HCT116 (cell line): ENCODE data around the gene RGS10.

Experiments
- ATF3 ChIP-seq: IDR thresholded peaks from 2 replicates; pipeline ENCODE4 v1.6.1; 2012
- CBX3 ChIP-seq: IDR thresholded peaks from 2 replicates; pipeline ENCODE4 v1.6.1; 2012; ENCODE audit warnings: low read depth
- CTCF ChIP-seq, 3 experiments: fragments of 200-600 bp in 1 of 3; sonication (generic) in 1 of 3; IDR thresholded peaks in 2 of 3; conservative IDR thresholded peaks in 1 of 3; 2 replicates each; pipeline ENCODE4 v1.5.1; 2012 to 2017; ENCODE audit warnings: low read depth in 2 of 3, low read length in 2 of 3, antibody characterized with exemption in 1 of 3, borderline replicate concordance in 1 of 3, control low read depth in 1 of 3, mild to moderate bottlenecking in 1 of 3, mixed read lengths in 1 of 3, mixed run types in 1 of 3, moderate library complexity in 1 of 3; ENCODE audit not compliant: insufficient read depth in 1 of 3
- EZH2 ChIP-seq: fragments of 200-600 bp; sonication (generic); IDR thresholded peaks from 2 replicates; pipeline ENCODE4 v1.6.1; 2017; ENCODE audit warnings: antibody characterized with exemption, mixed run types
- EZH2phosphoT487 ChIP-seq: fragments of 200-600 bp; IDR thresholded peaks from 2 replicates; pipeline ENCODE4 v1.6.1; 2018; ENCODE audit warnings: antibody characterized with exemption, borderline replicate concordance
- MAX ChIP-seq: IDR thresholded peaks from 2 replicates; pipeline ENCODE4 v1.6.1; 2012
- POLR2A ChIP-seq: IDR thresholded peaks from 2 replicates; pipeline ENCODE4 v1.7.0; 2011; ENCODE audit warnings: borderline replicate concordance; ENCODE audit not compliant: insufficient read depth, insufficient read length; ENCODE audit errors: extremely low read depth
- POLR2AphosphoS5 ChIP-seq: IDR thresholded peaks from 2 replicates; pipeline ENCODE4 v1.6.1; 2011; ENCODE audit warnings: mild to moderate bottlenecking, low read depth, low read length, moderate library complexity
- RAD21 ChIP-seq: IDR thresholded peaks from 2 replicates; pipeline ENCODE4 v1.6.1; 2012; ENCODE audit warnings: low read depth, mild to moderate bottlenecking
- SIN3A ChIP-seq: IDR thresholded peaks from 2 replicates; pipeline ENCODE4 v1.6.1; 2012; ENCODE audit warnings: low read depth
- SP1 ChIP-seq: IDR thresholded peaks from 2 replicates; pipeline ENCODE4 v1.6.1; 2012; ENCODE audit warnings: low read depth
- YY1 ChIP-seq: IDR thresholded peaks from 2 replicates; pipeline ENCODE4 v1.6.1; 2011; ENCODE audit warnings: low read length, low read depth, moderate library complexity, mild to moderate bottlenecking; ENCODE audit not compliant: insufficient replicate concordance; ENCODE audit errors: extremely low read depth
- ZNF274 ChIP-seq: fragments of 200-500 bp; sonication (Bioruptor generic); IDR thresholded peaks from 2 replicates; pipeline ENCODE4 v1.6.1; 2014; ENCODE audit warnings: mild to moderate bottlenecking, low read depth, low read length, inconsistent platforms
- TF ChIP-seq, protein P1 (sequence below): IDR thresholded peaks from 2 replicates; pipeline ENCODE4 v1.6.1; 2012; ENCODE audit warnings: low read depth

GRCh38 chr10:119502618-119503155, 39.8 kb downstream of the RGS10 start:
- TF ChIP-seq CTCF (IDR thresholded peaks at IDR 0.05 in 2 of 3, conservative IDR thresholded peaks at IDR 0.05 in 1 of 3; ENCODE audit: borderline replicate concordance in 1 of 3, insufficient read depth in 1 of 3, low read depth in 2 of 3, low read length in 2 of 3): no peak
- no peak for TF ChIP-seq RAD21
- no peak for TF ChIP-seq POLR2AphosphoS5
- TF ChIP-seq EZH2: no peak
- no peak for TF ChIP-seq EZH2phosphoT487
- TF ChIP-seq CBX3: no peak
- no peak for TF ChIP-seq POLR2A
- TF ChIP-seq YY1: no peak
- no peak for TF ChIP-seq MAX
- TF ChIP-seq, protein P1, sequence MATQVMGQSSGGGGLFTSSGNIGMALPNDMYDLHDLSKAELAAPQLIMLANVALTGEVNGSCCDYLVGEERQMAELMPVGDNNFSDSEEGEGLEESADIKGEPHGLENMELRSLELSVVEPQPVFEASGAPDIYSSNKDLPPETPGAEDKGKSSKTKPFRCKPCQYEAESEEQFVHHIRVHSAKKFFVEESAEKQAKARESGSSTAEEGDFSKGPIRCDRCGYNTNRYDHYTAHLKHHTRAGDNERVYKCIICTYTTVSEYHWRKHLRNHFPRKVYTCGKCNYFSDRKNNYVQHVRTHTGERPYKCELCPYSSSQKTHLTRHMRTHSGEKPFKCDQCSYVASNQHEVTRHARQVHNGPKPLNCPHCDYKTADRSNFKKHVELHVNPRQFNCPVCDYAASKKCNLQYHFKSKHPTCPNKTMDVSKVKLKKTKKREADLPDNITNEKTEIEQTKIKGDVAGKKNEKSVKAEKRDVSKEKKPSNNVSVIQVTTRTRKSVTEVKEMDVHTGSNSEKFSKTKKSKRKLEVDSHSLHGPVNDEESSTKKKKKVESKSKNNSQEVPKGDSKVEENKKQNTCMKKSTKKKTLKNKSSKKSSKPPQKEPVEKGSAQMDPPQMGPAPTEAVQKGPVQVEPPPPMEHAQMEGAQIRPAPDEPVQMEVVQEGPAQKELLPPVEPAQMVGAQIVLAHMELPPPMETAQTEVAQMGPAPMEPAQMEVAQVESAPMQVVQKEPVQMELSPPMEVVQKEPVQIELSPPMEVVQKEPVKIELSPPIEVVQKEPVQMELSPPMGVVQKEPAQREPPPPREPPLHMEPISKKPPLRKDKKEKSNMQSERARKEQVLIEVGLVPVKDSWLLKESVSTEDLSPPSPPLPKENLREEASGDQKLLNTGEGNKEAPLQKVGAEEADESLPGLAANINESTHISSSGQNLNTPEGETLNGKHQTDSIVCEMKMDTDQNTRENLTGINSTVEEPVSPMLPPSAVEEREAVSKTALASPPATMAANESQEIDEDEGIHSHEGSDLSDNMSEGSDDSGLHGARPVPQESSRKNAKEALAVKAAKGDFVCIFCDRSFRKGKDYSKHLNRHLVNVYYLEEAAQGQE: no peak
- no peak for TF ChIP-seq ZNF274
- no peak for TF ChIP-seq SP1
- no peak for TF ChIP-seq SIN3A
- no peak for TF ChIP-seq ATF3
